Nephron progenitor cell (in vitro differentiated cells): ENCODE data around the gene BTNL3.

Experiments used
- DNase-seq: peaks from one replicate; pipeline ENCODE4 v3.0.0; 2021
- H3K27ac Mint-ChIP-seq: 2 replicates; pipeline ENCODE4 v1.8.0; 2021; ENCODE audit warnings: mild to moderate bottlenecking, moderate library complexity, mixed read lengths
- H3K27me3 Mint-ChIP-seq: 2 replicates; pipeline ENCODE4 v1.8.0; 2021; ENCODE audit warnings: mild to moderate bottlenecking, low read depth, mixed read lengths; ENCODE audit not compliant: poor library complexity
- H3K36me3 Mint-ChIP-seq: 2 replicates; pipeline ENCODE4 v1.8.0; 2021; ENCODE audit warnings: low read depth, mixed read lengths
- H3K4me1 Mint-ChIP-seq: 2 replicates; pipeline ENCODE4 v1.8.0; 2021; ENCODE audit warnings: mixed read lengths
- H3K4me3 Mint-ChIP-seq: 2 replicates; pipeline ENCODE4 v1.8.0; 2021; ENCODE audit warnings: mild to moderate bottlenecking, moderate library complexity, mixed read lengths
- H3K9me3 Mint-ChIP-seq: 2 replicates; pipeline ENCODE4 v1.8.0; 2021; ENCODE audit warnings: mild to moderate bottlenecking, moderate library complexity, mixed read lengths
- TF ChIP-seq, protein P1 (sequence below): fragments of 200-600 bp; sonication (generic); IDR thresholded peaks from 2 replicates; pipeline ENCODE4 v1.5.0; 2021; ENCODE audit warnings: antibody characterized with exemption

Gene BTNL3

DNA sequence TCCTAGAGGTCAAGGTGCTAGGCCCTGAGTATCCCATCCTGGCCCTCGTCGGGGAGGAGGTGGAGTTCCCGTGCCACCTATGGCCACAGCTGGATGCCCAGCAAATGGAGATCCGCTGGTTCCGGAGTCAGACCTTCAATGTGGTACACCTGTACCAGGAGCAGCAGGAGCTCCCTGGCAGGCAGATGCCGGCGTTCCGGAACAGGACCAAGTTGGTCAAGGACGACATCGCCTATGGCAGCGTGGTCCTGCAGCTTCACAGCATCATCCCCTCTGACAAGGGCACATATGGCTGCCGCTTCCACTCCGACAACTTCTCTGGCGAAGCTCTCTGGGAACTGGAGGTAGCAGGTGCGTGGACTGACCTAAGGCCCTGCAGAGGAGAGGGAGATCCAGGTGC is 59.3 kb downstream of the BTNL3 start:
- Mint-ChIP-seq H3K36me3 (no peaks in the 10 kb centered on the region), H3K4me3 (no peak overlapping the region), H3K27me3 (peaks cover 51% of the 10 kb centered on the region), H3K27ac (no peak overlapping the region), H3K4me1 (peaks cover 17% of the 10 kb centered on the region), H3K9me3 (peaks cover 6% of the 10 kb centered on the region)
- TF ChIP-seq, protein P1, sequence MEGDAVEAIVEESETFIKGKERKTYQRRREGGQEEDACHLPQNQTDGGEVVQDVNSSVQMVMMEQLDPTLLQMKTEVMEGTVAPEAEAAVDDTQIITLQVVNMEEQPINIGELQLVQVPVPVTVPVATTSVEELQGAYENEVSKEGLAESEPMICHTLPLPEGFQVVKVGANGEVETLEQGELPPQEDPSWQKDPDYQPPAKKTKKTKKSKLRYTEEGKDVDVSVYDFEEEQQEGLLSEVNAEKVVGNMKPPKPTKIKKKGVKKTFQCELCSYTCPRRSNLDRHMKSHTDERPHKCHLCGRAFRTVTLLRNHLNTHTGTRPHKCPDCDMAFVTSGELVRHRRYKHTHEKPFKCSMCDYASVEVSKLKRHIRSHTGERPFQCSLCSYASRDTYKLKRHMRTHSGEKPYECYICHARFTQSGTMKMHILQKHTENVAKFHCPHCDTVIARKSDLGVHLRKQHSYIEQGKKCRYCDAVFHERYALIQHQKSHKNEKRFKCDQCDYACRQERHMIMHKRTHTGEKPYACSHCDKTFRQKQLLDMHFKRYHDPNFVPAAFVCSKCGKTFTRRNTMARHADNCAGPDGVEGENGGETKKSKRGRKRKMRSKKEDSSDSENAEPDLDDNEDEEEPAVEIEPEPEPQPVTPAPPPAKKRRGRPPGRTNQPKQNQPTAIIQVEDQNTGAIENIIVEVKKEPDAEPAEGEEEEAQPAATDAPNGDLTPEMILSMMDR: no peak
- DNase-seq: no peak

DNA sequence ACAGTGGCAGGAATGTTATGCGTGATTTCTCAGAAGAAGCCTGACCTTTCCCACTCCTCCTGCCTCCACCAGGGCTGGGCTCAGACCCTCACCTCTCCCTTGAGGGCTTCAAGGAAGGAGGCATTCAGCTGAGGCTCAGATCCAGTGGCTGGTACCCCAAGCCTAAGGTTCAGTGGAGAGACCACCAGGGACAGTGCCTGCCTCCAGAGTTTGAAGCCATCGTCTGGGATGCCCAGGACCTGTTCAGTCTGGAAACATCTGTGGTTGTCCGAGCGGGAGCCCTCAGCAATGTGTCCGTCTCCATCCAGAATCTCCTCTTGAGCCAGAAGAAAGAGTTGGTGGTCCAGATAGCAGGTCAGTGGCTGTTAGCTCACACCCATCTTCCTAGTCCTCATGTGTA is 61.4 kb downstream of the BTNL3 start:
- Mint-ChIP-seq H3K4me3 (no peak overlapping the region), H3K27ac (no peak overlapping the region), H3K36me3 (no peaks in the 10 kb centered on the region), H3K4me1 (peaks cover 30% of the 10 kb centered on the region), H3K9me3 (peaks cover 4% of the 10 kb centered on the region), H3K27me3 (peaks cover 61% of the 10 kb centered on the region)
- DNase-seq: no peak
- TF ChIP-seq, protein P1: no peak

DNA sequence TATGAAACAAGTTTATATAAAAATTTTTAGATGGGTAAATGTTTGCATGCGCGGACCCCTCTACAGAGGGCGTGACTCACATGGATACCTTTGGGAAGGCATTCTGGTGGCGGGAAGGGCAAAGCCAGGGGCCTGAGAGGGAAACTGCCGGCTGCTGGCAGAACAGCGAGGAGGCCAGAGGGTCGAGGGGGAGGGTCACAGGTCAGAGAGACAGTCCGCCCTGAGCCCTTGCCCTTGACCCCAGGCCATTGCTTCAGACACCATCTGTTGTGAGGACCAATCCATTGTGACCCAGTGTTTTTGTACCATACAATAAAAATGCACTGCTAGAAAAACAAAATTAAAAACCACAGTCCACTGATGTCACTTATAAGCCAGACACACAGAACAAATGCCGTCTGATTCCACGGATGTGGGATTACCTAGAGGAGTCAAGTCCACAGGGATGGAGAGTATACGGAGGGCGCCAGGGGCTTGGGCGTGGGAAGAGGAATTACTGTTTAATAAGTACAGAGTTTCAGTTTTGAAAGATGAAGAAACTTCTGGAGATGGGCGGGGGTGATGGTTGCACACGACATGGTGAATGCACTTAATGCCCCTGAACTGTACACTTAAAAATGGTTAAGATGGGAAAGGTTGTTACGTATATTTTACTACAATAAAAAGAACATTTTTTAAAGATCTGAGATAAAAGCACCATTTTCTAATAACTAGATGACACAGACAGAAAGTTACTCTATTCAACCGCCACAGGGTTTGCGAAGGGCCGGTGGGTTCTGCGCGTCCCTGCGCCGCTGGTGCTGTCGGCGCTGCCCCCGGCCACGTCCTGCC is 63.4 kb downstream of the BTNL3 start:
- Mint-ChIP-seq H3K9me3 (peaks cover 4% of the 10 kb centered on the region), H3K27ac (no peak overlapping the region), H3K4me3 (peak overlapping the region; percentile 78), H3K27me3 (peaks cover 82% of the 10 kb centered on the region), H3K4me1 (peaks cover 34% of the 10 kb centered on the region), H3K36me3 (no peaks in the 10 kb centered on the region)
- TF ChIP-seq, protein P1: no peak
- DNase-seq: peak; percentile 45

GRCh38 chr5:181052672-181053487 is 64.2 kb downstream of the BTNL3 start:
- Mint-ChIP-seq H3K4me1 (peaks cover 34% of the 10 kb centered on the region), H3K27ac (no peak overlapping the region), H3K9me3 (peaks cover 4% of the 10 kb centered on the region), H3K27me3 (peaks cover 90% of the 10 kb centered on the region), H3K4me3 (peak overlapping the region; percentile 78), H3K36me3 (no peaks in the 10 kb centered on the region)
- DNase-seq: peak; percentile 55
- TF ChIP-seq, protein P1: no peak

- TF ChIP-seq, protein P1: no peak
Observed at GRCh38 chr5:181053488-181054121, 65.0 kb downstream of the BTNL3 start.

More at GRCh38 chr5:181053488-181054121, 65.0 kb downstream of the BTNL3 start:
- DNase-seq: peak; percentile 43
- Mint-ChIP-seq H3K9me3 (peaks cover 4% of the 10 kb centered on the region), H3K27me3 (peaks cover 97% of the 10 kb centered on the region), H3K4me3 (peak overlapping the region; percentile 78), H3K27ac (no peak overlapping the region), H3K36me3 (no peaks in the 10 kb centered on the region), H3K4me1 (peaks cover 34% of the 10 kb centered on the region)
